ENCODE results near the gene ETS1. TPM values are rescaled to one million over a fixed set of nuclear protein-coding genes. Genes with fewer than 3 reads are reported as not detected.

The ETS1 gene
- total RNA-seq, 1 experiment from 2014 or later, result 29.9 TPM

DNA sequence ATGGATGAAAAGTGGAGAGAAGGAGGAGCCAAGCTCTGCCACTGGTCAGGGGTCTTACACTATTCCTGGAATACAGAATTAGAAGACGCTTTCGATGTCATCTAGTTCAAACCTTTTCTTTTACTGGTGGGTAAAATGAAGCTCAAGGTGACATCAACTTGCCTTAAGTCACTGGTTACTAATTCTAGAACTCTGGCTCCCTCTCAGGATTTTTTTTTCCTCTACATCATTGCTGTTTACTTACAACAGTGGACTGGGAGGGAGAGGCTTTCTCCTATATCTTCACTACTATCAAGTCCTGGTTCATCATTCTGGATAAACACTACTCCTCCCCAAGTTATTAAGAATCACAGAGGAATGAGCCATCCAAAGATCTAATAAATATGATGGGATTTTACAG lies 82.9 kb downstream of the ETS1 start:
- Histone ChIP-seq H3K27me3 (ENCODE audit: insufficient read depth, low read length) (no peaks in the 10 kb centered on the region), H4K20me1 (ENCODE audit: control insufficient read depth, insufficient read depth, insufficient read length) (no peaks in the 10 kb centered on the region)
- no peak overlapping the region for H3K27ac Mint-ChIP-seq

More for the DNA sequence above, 82.9 kb downstream of the ETS1 start:
- no CpG with 5 or more reads among the region's 2 CpGs for WGBS (ENCODE audit: extremely low coverage, insufficient read length, low lambda C conversion rate)
- Histone ChIP-seq H3K4me1 (ENCODE audit: insufficient read depth, low read length) (peaks cover 2% of the 10 kb centered on the region; the same call in 1 of the 2 replicates), H3K79me1 (ENCODE audit: insufficient read depth, low read depth, low read length, poor library complexity, severe bottlenecking) (no peaks in the 10 kb centered on the region), H2BK20ac (ENCODE audit: low read depth, low read length, poor library complexity, severe bottlenecking) (no peak overlapping the region), H4K5ac (ENCODE audit: insufficient read length, low read depth, low read length) (no peak overlapping the region), H3K27ac (ENCODE audit: insufficient read length, low read depth, low read length) (no peak overlapping the region), H3K4ac (ENCODE audit: low read depth, low read length) (no peak overlapping the region), H3K18ac (ENCODE audit: insufficient read length, low read depth, low read length) (no peak overlapping the region), H3K9me3 (ENCODE audit: control insufficient read depth, low read depth, low read length) (no peaks in the 10 kb centered on the region), H4K8ac (replicated peaks; ENCODE audit: insufficient read length, low read depth, low read length) (no peak overlapping the region), H2AK5ac (ENCODE audit: insufficient read length, low read length) (no peak overlapping the region), H4K91ac (ENCODE audit: insufficient read length, low read depth, low read length) (no peak overlapping the region), H3K79me2 (ENCODE audit: insufficient read depth, low read length) (no peaks in the 10 kb centered on the region), H2BK5ac (ENCODE audit: insufficient read length, low read length) (no peak overlapping the region), H2BK15ac (ENCODE audit: low read depth, low read length) (no peak overlapping the region), H2AFZ (ENCODE audit: low read length) (no peak overlapping the region), H3K23me2 (ENCODE audit: insufficient read length, low read depth, low read length, poor library complexity, severe bottlenecking) (no peaks in the 10 kb centered on the region), H3K4me2 (ENCODE audit: insufficient read depth, insufficient read length, low read length) (no peak overlapping the region), H2BK120ac (ENCODE audit: low read depth, low read length, poor library complexity, severe bottlenecking) (no peak overlapping the region), H3K23ac (ENCODE audit: insufficient read length, low read depth, low read length) (no peak overlapping the region), H3K14ac (ENCODE audit: insufficient read depth, low read length) (no peak overlapping the region), H3K9ac (ENCODE audit: extremely low read depth, insufficient read length, low read length) (no peak overlapping the region), H3T11ph (ENCODE audit: low read length) (no peak overlapping the region), H3K56ac (ENCODE audit: insufficient read length, low read depth, low read length) (no peak overlapping the region), H2BK12ac (ENCODE audit: insufficient read length, low read depth, low read length) (no peak overlapping the region)
- TF ChIP-seq, protein P1, sequence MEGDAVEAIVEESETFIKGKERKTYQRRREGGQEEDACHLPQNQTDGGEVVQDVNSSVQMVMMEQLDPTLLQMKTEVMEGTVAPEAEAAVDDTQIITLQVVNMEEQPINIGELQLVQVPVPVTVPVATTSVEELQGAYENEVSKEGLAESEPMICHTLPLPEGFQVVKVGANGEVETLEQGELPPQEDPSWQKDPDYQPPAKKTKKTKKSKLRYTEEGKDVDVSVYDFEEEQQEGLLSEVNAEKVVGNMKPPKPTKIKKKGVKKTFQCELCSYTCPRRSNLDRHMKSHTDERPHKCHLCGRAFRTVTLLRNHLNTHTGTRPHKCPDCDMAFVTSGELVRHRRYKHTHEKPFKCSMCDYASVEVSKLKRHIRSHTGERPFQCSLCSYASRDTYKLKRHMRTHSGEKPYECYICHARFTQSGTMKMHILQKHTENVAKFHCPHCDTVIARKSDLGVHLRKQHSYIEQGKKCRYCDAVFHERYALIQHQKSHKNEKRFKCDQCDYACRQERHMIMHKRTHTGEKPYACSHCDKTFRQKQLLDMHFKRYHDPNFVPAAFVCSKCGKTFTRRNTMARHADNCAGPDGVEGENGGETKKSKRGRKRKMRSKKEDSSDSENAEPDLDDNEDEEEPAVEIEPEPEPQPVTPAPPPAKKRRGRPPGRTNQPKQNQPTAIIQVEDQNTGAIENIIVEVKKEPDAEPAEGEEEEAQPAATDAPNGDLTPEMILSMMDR (conservative IDR thresholded peaks at IDR 0.05), result no peak
- Mint-ChIP-seq H3K4me3 (no peak overlapping the region), H3K36me3 (ENCODE audit: insufficient read depth in 1 of 3, low read depth in 3 of 3) (peaks cover 8 to 13% (median 12%) of the 10 kb centered on the region in 3 experiments; a peak in 5 of 7 replicates), H3K27me3 (ENCODE audit: low read depth) (no peaks in the 10 kb centered on the region), H3K9me3 (peaks cover 0 to 4% of the 10 kb centered on the region in 2 experiments; a peak in 2 of 5 replicates), H3K4me1 (peaks cover 36 to 51% of the 10 kb centered on the region in 2 experiments)
- no peak for DNase-seq

All from H9 (cell line).